ENCODE measurements around the gene RYR1.

Gene RYR1

DNA sequence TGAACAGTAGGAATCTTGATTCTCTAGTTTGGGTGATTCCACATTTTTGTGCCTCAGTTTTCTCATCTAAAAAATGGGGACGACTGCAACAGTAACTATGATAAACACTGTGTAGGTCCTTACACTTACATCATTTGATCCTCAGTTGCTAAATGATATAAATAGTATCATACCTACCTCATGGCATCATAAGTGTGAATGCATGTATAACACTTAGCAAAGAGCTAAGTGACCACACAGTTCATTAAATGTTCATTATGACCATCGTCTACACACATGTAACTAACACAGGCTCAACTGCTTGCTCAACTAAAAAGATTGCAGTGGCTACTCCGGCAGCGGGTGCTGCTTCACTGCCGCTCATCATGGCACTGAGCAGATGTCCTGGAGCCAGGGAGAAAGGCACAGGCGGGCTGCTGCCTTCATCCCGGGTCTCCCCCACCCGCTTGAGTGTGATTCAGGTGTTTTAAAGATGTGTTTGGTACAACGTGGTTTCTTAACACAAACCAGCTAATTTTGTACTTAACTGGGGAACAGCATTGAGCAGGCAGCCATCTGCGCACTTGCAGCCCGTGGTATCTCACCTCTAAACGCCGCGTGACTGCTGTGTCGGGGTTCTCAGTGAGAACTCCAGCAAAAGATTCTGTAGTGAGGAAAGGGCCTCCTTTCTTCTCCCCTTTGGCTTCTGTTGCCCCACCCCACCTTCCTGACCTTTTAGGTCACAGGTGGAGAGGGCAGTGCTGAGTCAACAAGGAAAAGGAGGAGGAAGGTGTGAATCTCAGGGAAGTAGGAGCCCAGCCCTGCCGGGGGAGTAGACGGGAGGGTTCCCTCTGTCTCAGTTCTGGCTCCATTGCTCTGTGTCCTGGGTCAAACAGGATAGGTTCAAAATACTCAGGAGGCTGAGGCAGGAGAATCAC lies 202.2 kb downstream of the RYR1 start:
- no peak overlapping the region for H3K4me3 ChIP-seq (ENCODE audit: low read length)
- peaks cover 28% of the 10 kb centered on the region for H3K36me3 ChIP-seq (ENCODE audit: insufficient read depth, low read length)
- no peak overlapping the region for H3K4me2 ChIP-seq (ENCODE audit: low read length)
- no peak overlapping the region for H3K9ac ChIP-seq (ENCODE audit: low read depth, low read length)
- H3K4me1 ChIP-seq (ENCODE audit: control insufficient read depth, insufficient read depth, low read length) = peaks cover 3% of the 10 kb centered on the region
- H3K9me3 ChIP-seq (replicated peaks; ENCODE audit: low read length) = no peaks in the 10 kb centered on the region
- H3K27me3 ChIP-seq (ENCODE audit: control insufficient read depth, insufficient read depth, low read length) = no peaks in the 10 kb centered on the region
